Coronary artery (tissue), 2 donors: ENCODE measurements around the gene THAP4.

Experiments
- DNase-seq: peaks from one replicate; pipeline ENCODE4 v3.0.0-alpha.2; 2017; ENCODE audit warnings: low spot score
- H3K27ac ChIP-seq, 2 donors: fragments of 200-600 bp; sonication (generic); one replicate each; pipeline ENCODE4 v1.5.1; 2016 to 2019
- H3K4me3 ChIP-seq: fragments of 200-600 bp; sonication (generic); 2 replicates; pipeline ENCODE4 v1.5.1; 2016; ENCODE audit warnings: mild to moderate bottlenecking, moderate library complexity
- TF ChIP-seq, protein P1 (sequence below): fragments of 200-600 bp; sonication (generic); IDR thresholded peaks from one replicate; pipeline ENCODE4 v1.5.1; 2019; ENCODE audit warnings: antibody characterized with exemption

Gene THAP4

GRCh38 chr2:241565411-241565810, 71.5 kb downstream of the THAP4 start:
- H3K27ac ChIP-seq, result no peak overlapping the region
- TF ChIP-seq, protein P1, sequence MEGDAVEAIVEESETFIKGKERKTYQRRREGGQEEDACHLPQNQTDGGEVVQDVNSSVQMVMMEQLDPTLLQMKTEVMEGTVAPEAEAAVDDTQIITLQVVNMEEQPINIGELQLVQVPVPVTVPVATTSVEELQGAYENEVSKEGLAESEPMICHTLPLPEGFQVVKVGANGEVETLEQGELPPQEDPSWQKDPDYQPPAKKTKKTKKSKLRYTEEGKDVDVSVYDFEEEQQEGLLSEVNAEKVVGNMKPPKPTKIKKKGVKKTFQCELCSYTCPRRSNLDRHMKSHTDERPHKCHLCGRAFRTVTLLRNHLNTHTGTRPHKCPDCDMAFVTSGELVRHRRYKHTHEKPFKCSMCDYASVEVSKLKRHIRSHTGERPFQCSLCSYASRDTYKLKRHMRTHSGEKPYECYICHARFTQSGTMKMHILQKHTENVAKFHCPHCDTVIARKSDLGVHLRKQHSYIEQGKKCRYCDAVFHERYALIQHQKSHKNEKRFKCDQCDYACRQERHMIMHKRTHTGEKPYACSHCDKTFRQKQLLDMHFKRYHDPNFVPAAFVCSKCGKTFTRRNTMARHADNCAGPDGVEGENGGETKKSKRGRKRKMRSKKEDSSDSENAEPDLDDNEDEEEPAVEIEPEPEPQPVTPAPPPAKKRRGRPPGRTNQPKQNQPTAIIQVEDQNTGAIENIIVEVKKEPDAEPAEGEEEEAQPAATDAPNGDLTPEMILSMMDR, result no peak
- DNase-seq, result no peak
- H3K4me3 ChIP-seq, result no peak overlapping the region

- Histone ChIP-seq H3K4me3 (no peak overlapping the region), H3K27ac (no peak overlapping the region)
- DNase-seq, result no peak
- TF ChIP-seq, protein P1, result no peak
These were observed 72.2 kb downstream of the THAP4 start for GRCh38 chr2:241564596-241565410.

DNA sequence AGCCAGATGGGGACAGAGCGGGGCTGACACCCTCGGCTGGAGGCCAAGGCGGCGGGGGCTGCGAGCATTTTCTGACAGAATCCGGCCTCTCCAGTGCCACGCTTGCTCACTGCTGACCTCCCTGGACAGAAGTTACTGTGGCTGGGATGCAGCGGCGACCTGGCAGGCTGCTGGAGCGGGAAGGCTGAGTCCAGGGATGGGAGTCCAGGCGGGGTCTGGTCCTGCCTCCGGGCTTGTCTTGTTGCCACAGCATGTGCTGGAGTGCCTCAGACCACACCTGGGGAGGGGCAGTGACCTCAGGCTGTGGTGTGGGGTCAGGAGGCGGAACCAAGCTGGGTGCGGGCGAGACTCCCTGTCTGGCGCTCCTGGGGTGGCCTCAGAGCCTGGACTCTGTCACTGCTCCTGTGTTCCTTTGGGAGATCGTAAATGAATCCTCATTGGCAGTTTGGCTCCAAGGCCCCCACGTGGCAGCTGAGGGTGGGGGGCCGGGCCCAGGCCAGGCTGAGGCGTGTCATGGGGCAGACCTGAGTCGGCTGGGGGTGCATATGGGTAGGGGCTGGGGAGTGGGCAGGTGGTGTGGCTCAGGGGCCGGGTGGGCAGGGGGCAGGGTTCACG, 72.9 kb downstream of the THAP4 start:
- Histone ChIP-seq H3K4me3 (no peak overlapping the region), H3K27ac (no peak overlapping the region)
- no peak for DNase-seq
- TF ChIP-seq, protein P1, result no peak

DNA sequence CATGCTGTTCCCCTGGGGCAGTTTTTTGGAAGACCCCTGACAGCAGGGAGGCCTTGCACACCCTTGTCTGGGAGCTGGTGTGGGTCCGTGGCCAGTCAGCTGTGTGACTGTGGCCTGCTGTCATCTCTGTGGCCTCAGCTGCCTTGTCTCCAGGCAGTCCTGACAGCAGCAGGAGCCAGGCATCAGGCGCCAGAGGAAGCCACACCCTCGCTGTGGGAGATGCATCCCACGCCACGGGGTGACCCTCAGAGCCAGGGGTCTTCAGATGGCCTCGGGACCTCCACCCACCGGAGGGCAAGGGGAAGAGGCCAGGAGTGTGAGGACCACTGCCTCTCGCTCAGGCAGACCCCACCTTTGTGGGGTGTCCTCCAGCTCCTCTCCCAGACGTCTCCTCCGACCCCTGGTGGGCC, 73.4 kb downstream of the THAP4 start:
- DNase-seq, result no peak
- no peak overlapping the region for H3K4me3 ChIP-seq
- TF ChIP-seq, protein P1, result no peak
- H3K27ac ChIP-seq, result no peak overlapping the region

DNA sequence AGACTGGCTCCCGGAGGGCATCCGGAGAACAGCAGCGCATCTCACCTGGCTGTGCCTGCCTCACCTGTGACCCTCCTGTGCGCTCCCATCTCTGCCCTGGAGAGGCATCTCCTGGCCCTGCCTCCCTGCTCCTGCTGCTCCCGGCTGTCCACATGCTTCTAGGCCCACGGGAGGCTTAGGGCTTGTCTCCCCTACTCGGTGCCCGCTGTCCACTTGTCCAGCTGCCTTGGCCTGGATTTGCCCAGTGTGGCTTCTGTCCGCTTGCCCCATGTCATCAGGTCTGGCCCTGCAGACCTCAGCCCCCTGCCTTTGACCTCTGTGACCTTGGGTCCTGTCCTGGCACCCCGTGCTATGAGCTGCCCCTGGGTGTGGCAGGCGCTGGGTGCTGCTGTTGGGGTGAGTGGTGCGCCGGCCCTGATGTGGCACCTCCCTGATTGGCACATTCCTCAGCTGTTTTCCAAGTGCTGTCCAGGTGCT, 73.9 kb downstream of the THAP4 start:
- no peak for DNase-seq

GRCh38 chr2:241562269-241562891, 74.6 kb downstream of the THAP4 start:
- H3K27ac ChIP-seq, result no peak overlapping the region
- no peak for DNase-seq
- peak overlapping the region; percentile 38 for H3K4me3 ChIP-seq

More for the DNA sequence above, 73.9 kb downstream of the THAP4 start:
- Histone ChIP-seq H3K27ac (no peak overlapping the region), H3K4me3 (no peak overlapping the region)
- TF ChIP-seq, protein P1, result no peak

More at GRCh38 chr2:241562269-241562891, 74.6 kb downstream of the THAP4 start:
- TF ChIP-seq, protein P1, result no peak
